Calu3 (cell line): ENCODE data around the gene PCGF3. TPM values are rescaled to one million over a fixed set of nuclear protein-coding genes. Genes with fewer than 3 reads are reported as not detected.

Source experiments
- BruUV-seq: library from RNA; stranded (reverse); fragments of 400-500 nt; replicated peaks from 2 replicates; lab custom pipeline; 2021; lab: Mats Ljungman, UMichigan
- CTCF ChIA-PET: fragments of 300-600 bp; sonication (Branson Sonifier 250); formaldehyde crosslinking; loops from one replicate; lab custom pipeline; 2022; ENCODE audit warnings: antibody characterized with exemption; lab: Charles Lee
- DNase-seq: peaks from one replicate; pipeline ENCODE4 v3.0.0; 2022
- H3K27ac Mint-ChIP-seq: one replicate; pipeline ENCODE4 v1.8.0; 2022; ENCODE audit warnings: mixed read lengths; ENCODE audit not compliant: unreplicated experiment
- H3K27me3 Mint-ChIP-seq: one replicate; pipeline ENCODE4 v1.8.0; 2022; ENCODE audit warnings: mixed read lengths; ENCODE audit not compliant: unreplicated experiment
- H3K36me3 Mint-ChIP-seq: one replicate; pipeline ENCODE4 v1.8.0; 2022; ENCODE audit warnings: mild to moderate bottlenecking, moderate library complexity, mixed read lengths; ENCODE audit not compliant: insufficient read depth, unreplicated experiment
- H3K4me1 Mint-ChIP-seq: one replicate; pipeline ENCODE4 v1.8.0; 2022; ENCODE audit warnings: mild to moderate bottlenecking, low read depth, mixed read lengths; ENCODE audit not compliant: unreplicated experiment
- H3K4me3 Mint-ChIP-seq: one replicate; pipeline ENCODE4 v1.8.0; 2022; ENCODE audit warnings: mild to moderate bottlenecking, low read depth, moderate library complexity, mixed read lengths; ENCODE audit not compliant: unreplicated experiment
- H3K9me3 Mint-ChIP-seq: one replicate; pipeline ENCODE4 v1.8.0; 2022; ENCODE audit warnings: low read depth, mixed read lengths; ENCODE audit not compliant: unreplicated experiment
- intact Hi-C: fragments of 100-400 bp; cut with micrococcal nuclease; formaldehyde crosslinking; loops from one replicate; pipeline ENCODE4 v1.10.0; 2022; ENCODE audit not compliant: unreplicated experiment
- total RNA-seq: library from RNA; stranded (reverse); gene quantifications from 2 replicates; pipeline ENCODE4 v1.2.3, GENCODE V29; 2022
- TF ChIP-seq, protein P1 (sequence below): fragments of 200-600 bp; IDR thresholded peaks from one replicate; pipeline ENCODE4 v1.8.0; 2022; ENCODE audit warnings: antibody characterized with exemption; ENCODE audit not compliant: unreplicated experiment

PCGF3 gene
- total RNA-seq, 1 experiment from 2014 or later = 30.0 TPM

DNA sequence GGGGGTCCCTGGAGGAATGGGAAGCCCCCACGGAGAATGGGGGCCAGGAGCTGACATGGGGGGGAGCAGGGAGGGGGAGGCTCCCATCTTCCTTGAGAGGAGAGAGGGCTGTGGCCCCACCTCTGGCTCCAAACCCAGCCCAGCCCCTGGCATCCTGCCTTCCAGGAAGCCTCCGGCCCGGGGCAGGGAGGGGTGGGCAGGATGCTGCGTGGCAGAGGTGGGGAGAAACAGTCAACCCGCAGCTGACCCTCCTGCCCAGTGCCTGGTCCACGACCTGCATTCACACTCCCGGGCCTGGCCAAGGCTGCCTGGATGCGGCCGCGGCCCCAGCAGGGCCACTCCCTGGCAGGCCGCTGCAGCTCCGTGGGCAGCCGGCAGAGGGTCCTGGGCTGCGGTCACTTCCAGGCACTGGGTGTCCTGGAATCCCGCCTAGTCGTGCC, 81.2 kb downstream of the PCGF3 start:
- H3K4me1 Mint-ChIP-seq = no peaks in the 10 kb centered on the region
- CTCF ChIA-PET = no interaction called here
- no peak overlapping the region for H3K4me3 Mint-ChIP-seq
- H3K27ac Mint-ChIP-seq = no peak overlapping the region
- TF ChIP-seq, protein P1, sequence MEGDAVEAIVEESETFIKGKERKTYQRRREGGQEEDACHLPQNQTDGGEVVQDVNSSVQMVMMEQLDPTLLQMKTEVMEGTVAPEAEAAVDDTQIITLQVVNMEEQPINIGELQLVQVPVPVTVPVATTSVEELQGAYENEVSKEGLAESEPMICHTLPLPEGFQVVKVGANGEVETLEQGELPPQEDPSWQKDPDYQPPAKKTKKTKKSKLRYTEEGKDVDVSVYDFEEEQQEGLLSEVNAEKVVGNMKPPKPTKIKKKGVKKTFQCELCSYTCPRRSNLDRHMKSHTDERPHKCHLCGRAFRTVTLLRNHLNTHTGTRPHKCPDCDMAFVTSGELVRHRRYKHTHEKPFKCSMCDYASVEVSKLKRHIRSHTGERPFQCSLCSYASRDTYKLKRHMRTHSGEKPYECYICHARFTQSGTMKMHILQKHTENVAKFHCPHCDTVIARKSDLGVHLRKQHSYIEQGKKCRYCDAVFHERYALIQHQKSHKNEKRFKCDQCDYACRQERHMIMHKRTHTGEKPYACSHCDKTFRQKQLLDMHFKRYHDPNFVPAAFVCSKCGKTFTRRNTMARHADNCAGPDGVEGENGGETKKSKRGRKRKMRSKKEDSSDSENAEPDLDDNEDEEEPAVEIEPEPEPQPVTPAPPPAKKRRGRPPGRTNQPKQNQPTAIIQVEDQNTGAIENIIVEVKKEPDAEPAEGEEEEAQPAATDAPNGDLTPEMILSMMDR = peak; percentile 34
- peaks cover 26% of the 10 kb centered on the region for H3K27me3 Mint-ChIP-seq
- no TSS peak for BruUV-seq
- peak; percentile 45 for DNase-seq
- intact Hi-C loops = no loop called here
- H3K9me3 Mint-ChIP-seq = no peaks in the 10 kb centered on the region
- peaks cover 12% of the 10 kb centered on the region for H3K36me3 Mint-ChIP-seq

DNA sequence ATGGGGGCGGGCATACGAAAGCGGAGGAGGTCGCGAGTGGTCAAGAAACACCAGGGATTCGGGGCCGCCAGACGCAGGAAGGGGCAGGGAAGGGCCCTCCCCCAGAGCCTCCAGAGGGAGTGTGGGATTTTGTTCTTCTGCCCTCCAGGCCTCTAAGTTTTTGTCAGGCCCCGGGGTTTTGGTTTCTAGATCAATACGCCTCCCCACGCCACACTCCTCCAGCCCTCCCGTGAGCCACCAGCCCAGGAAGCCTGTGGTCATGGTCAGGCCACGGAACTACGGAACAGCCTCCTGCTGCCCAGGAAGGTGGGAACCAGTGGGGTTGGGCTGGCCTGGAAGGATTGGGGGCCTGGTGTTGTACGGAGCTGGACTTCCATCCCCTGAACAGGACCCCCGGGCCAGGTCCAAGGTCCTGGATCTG, 81.9 kb downstream of the PCGF3 start:
- H3K27me3 Mint-ChIP-seq = peaks cover 29% of the 10 kb centered on the region
- intact Hi-C loops = no loop called here

DNA sequence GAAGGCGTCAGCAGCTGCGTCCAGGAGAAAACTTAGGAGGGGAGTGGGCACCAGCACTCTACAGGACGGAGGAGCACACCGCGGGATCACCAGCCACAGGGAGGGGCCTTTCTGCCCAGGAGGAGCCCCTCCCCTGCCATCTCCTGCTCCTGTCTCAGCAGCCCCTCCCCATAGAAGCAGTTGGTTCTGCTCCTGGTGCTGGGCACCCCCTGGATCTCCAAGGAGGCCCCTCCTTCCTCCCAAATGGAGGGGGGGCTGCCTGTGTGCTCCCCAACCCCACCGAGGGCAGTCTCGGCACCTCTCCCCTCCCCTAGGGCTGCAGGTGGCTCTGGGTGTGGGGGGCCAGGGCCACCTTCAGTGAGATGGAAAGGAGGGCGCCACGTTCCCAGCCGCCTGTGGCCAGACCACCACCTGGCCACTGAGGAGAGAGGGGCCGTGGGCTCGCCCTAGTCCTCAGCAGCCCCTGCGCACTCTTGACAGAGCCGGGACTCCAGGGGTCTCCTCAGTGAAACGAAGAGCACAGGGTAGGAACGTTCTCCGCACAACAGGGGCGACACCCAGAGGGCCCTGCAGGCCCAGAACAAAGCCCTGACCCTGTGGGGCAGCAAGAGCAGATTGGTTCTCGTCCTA, 82.5 kb downstream of the PCGF3 start:
- DNase-seq = no peak
- CTCF ChIA-PET = no interaction called here
- TF ChIP-seq, protein P1 = no peak
- Mint-ChIP-seq H3K27ac (no peak overlapping the region), H3K4me1 (no peaks in the 10 kb centered on the region), H3K9me3 (no peaks in the 10 kb centered on the region), H3K4me3 (no peak overlapping the region), H3K36me3 (peaks cover 4% of the 10 kb centered on the region), H3K27me3 (peaks cover 35% of the 10 kb centered on the region)
- intact Hi-C loops = no loop called here
- BruUV-seq = no TSS peak

More for the DNA sequence above, 81.9 kb downstream of the PCGF3 start:
- DNase-seq = no peak
- no TSS peak for BruUV-seq
- Mint-ChIP-seq H3K9me3 (no peaks in the 10 kb centered on the region), H3K36me3 (peaks cover 5% of the 10 kb centered on the region), H3K4me1 (no peaks in the 10 kb centered on the region), H3K27ac (no peak overlapping the region), H3K4me3 (no peak overlapping the region)
- CTCF ChIA-PET = no interaction called here
- TF ChIP-seq, protein P1 = no peak

DNA sequence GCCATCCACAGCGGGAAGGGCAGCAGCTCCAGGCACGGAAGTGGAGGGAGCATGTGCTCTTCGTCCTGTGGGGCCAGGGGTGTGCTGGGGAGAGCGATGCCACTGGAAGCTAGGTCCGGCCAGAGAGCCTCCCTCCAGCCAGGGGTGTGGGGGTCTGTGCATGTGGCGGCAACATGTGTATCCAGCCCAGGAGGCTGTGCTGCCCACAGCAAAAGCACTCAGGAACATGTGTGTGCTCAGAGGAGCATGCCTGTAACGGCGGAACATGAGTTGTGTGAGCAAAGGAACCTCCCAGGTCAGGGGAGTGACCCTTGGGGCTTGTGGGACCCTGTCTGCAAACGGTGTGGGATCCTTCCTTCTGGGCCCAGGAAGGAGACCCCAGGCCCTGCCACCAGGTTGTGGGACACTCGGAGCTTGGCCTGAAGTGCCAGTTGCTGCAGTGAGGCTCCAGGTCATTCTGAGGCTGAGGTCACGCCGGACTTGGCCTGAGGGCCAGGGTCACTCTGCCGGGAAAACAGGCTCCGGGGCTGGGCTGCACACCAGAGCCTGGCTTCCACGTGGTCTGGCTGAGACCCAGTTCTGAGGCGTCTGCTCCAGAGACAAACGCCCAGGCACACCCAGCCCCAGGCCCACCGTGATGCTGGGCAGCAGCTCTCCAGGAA, 83.1 kb downstream of the PCGF3 start:
- BruUV-seq = no TSS peak
- no peak overlapping the region for H3K27ac Mint-ChIP-seq
- H3K27me3 Mint-ChIP-seq = peaks cover 41% of the 10 kb centered on the region
- H3K9me3 Mint-ChIP-seq = no peaks in the 10 kb centered on the region
- CTCF ChIA-PET = no interaction called here
- DNase-seq = no peak
- no peak overlapping the region for H3K4me3 Mint-ChIP-seq
- no peaks in the 10 kb centered on the region for H3K4me1 Mint-ChIP-seq
- intact Hi-C loops = no loop called here
- TF ChIP-seq, protein P1 = no peak
- H3K36me3 Mint-ChIP-seq = peaks cover 4% of the 10 kb centered on the region
